Naive B cell (primary cell): ENCODE measurements around the gene SPG7. TPM values are rescaled to one million over a fixed set of nuclear protein-coding genes. Genes with fewer than 3 reads are reported as not detected.
A peak's percentile ranks its signal among the peaks of the same experiment; 100 is the strongest.

ENCODE experiments used
- ATAC-seq, 2 donors: fragments of 150-1000 bp; cut with Tn5 transposase; 2 replicates each; pipeline ENCODE4 v1.10.0; 2021; ENCODE audit warnings: low read depth in 2 of 2, mild to moderate bottlenecking in 2 of 2, moderate library complexity in 2 of 2
- DNase-seq: peaks from one replicate; pipeline ENCODE4 v3.0.0; 2022
- H3K27ac Mint-ChIP-seq, 6 donors: one replicate each; pipeline ENCODE4 v1.8.0; 2020 to 2022; ENCODE audit warnings: mild to moderate bottlenecking in 6 of 6, mixed read lengths in 6 of 6, moderate library complexity in 5 of 6, inconsistent platforms in 2 of 6
- H3K27me3 Mint-ChIP-seq, 3 donors: one replicate each; pipeline ENCODE4 v1.8.0; 2021 to 2022; ENCODE audit warnings: mixed read lengths in 3 of 3, mild to moderate bottlenecking in 1 of 3
- H3K36me3 Mint-ChIP-seq, 2 donors: one replicate each; pipeline ENCODE4 v1.8.0; 2020 to 2022; ENCODE audit warnings: mixed read lengths in 2 of 2, inconsistent platforms in 1 of 2, mild to moderate bottlenecking in 1 of 2
- H3K4me1 Mint-ChIP-seq, 3 donors: one replicate each; pipeline ENCODE4 v1.8.0; 2020 to 2022; ENCODE audit warnings: mixed read lengths in 3 of 3, inconsistent platforms in 1 of 3, mild to moderate bottlenecking in 1 of 3, moderate library complexity in 1 of 3
- H3K4me3 Mint-ChIP-seq, 8 donors: one replicate each; pipeline ENCODE4 v1.8.0; 2020 to 2022; ENCODE audit warnings: mild to moderate bottlenecking in 8 of 8, mixed read lengths in 8 of 8, moderate library complexity in 8 of 8, inconsistent platforms in 2 of 8
- H3K9me3 Mint-ChIP-seq, 7 donors: one replicate each; pipeline ENCODE4 v1.8.0; 2020 to 2022; ENCODE audit warnings: mixed read lengths in 7 of 7, mild to moderate bottlenecking in 5 of 7, inconsistent platforms in 2 of 7, moderate library complexity in 1 of 7
- polyA plus RNA-seq, 6 donors: library from polyadenylated mRNA; unstranded; fragments of 300-500 nt; fragmentation: Illumina TruSeq; gene quantifications; one replicate each; pipeline ENCODE4 v1.2.3, GENCODE V29; 2021; ENCODE audit warnings: low read depth in 6 of 6

Gene SPG7
- polyA plus RNA-seq, 6 donors from 2014 or later, result 34.8 to 54.1 (median 40.0) TPM

- Mint-ChIP-seq H3K27ac (no peak overlapping the region), H3K27me3 (no peaks in the 10 kb centered on the region), H3K4me1 (no peaks in the 10 kb centered on the region), H3K36me3 (no peaks in the 10 kb centered on the region), H3K4me3 (no peak overlapping the region), H3K9me3 (no peaks in the 10 kb centered on the region)
- ATAC-seq, result no peak
- no peak for DNase-seq
Measured at GRCh38 chr16:89593841-89594240, 85.6 kb downstream of the SPG7 start.

DNA sequence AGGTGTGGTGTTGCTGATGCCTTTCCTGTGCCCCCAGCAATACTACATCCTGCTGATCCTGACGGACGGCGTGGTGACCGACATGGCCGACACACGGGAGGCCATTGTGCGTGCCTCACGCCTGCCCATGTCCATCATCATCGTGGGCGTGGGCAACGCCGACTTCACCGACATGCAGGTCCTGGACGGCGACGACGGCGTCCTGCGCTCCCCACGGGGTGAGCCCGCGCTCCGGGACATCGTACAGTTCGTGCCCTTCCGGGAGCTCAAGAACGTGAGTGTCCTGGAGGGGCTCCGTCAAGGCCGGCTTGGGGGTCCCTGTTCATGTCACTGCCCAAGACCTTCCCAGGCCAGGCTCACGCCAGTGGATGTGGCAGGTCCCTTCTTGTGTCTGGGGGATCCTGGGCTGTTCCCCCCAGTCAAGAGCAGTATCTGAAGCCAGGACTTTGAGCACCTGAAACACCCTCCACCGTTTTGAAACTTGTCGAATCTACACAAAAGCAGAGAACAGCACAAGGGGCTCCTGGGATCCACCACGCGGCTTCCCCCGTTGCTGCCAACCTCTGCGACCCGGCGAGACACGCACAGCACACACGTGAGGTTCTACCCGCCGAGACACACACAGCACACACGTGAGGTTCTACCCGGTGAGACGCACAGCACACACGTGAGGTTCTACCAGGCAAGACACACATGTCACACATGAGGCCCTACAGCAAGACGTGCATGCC, 87.3 kb downstream of the SPG7 start:
- Mint-ChIP-seq H3K27ac (no peak overlapping the region), H3K4me3 (no peak overlapping the region), H3K36me3 (no peaks in the 10 kb centered on the region), H3K27me3 (no peaks in the 10 kb centered on the region), H3K9me3 (no peaks in the 10 kb centered on the region), H3K4me1 (no peaks in the 10 kb centered on the region)
- ATAC-seq (no peak), DNase-seq (no peak)

GRCh38 chr16:89596061-89596689, 88.0 kb downstream of the SPG7 start:
- Mint-ChIP-seq H3K36me3 (no peaks in the 10 kb centered on the region), H3K27me3 (no peaks in the 10 kb centered on the region), H3K27ac (no peak overlapping the region), H3K9me3 (no peaks in the 10 kb centered on the region), H3K4me3 (no peak overlapping the region), H3K4me1 (no peaks in the 10 kb centered on the region)
- no peak for DNase-seq
- no peak for ATAC-seq

DNA sequence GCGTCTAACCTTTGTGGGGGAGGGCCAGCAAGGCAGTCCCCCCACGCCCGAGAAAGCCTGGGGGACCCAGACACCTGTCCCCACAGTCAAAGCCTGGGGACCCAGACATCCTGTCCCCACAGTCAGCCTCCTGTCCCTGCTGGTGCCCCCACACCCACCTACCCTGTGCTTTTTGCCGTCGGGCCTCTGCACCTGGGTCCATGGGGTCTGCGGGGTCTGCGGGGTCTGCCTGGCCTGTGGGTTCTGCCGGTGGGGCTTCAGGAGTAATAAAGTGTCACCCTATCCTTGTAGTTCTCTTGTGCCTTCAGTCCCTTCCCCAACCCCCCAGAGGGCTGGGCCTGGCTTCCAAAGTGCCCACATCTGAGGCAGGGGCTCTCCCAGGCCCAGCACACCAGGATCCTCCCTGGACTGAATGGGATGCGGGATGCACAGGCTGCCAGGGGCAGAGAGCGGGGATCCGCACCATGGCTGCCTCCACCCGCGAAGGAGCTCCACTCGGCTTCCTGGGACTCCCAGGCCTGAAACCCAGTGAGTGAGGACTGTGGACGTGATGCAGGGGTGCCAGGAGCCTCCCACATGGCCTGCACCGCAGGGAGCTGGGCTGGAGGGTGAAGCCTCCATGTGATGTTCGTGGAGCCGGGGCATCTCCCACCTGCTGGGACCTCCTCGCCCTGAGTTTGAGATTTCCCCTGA, 88.9 kb downstream of the SPG7 start:
- no peaks in the 10 kb centered on the region for H3K9me3 Mint-ChIP-seq
- no peak for ATAC-seq

DNA sequence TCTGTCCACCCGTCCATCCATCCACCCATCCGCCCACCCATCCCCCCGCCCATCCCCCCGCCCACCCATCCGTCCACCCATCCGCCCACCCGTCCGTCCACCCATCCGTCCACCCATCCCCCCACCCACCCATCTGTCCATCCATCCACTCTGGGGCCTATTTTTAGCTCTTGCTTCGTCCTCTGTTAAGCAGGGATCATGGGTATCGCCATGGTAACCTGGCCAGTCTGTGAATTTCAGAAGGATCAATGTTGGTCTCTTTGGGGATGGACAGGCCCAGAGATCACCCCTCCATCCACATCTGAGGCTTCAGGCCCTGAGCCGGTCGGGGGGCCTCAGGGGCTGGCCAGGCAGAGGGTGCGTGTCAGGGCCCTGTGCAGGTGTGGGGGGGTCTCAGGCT, 90.0 kb downstream of the SPG7 start:
- H3K27me3 Mint-ChIP-seq, result peaks cover 0 to 15% (median 6%) of the 10 kb centered on the region in 3 donors
- no peak for DNase-seq
- no peaks in the 10 kb centered on the region for H3K9me3 Mint-ChIP-seq
- peaks cover 6 to 9% (median 6%) of the 10 kb centered on the region in 3 donors for H3K4me1 Mint-ChIP-seq
- H3K27ac Mint-ChIP-seq, result no peak overlapping the region
- no peaks in the 10 kb centered on the region for H3K36me3 Mint-ChIP-seq
- ATAC-seq, result no peak
- H3K4me3 Mint-ChIP-seq, result no peak overlapping the region

More for the DNA sequence above, 88.9 kb downstream of the SPG7 start:
- H3K27me3 Mint-ChIP-seq, result peaks cover 0 to 4% (median 0%) of the 10 kb centered on the region in 3 donors
- no peak for DNase-seq
- H3K36me3 Mint-ChIP-seq, result no peaks in the 10 kb centered on the region
- H3K4me3 Mint-ChIP-seq, result no peak overlapping the region
- H3K27ac Mint-ChIP-seq, result no peak overlapping the region
- no peaks in the 10 kb centered on the region for H3K4me1 Mint-ChIP-seq

DNA sequence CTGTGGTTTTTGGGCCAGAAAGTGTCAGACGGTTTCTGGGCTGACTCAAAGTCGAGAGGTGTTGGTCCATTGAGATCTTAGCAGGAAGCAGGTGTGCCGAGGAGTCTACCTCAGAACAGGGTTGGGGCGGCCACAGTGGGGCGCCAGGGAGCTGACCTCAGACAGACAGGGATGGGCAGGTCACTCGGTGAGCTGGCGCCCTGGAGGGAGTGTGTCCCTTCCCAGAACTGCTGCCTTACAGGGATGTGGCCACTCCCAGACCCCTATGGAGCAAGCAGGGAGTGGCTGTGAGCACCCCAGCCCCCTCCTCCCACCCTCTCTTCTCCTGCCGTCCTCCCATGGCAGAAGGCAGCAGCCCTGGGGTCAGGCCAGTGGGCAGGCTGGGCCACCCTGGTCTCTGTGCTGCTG, 91.3 kb downstream of the SPG7 start:
- ATAC-seq, result peak; percentile 47 to 59
- Mint-ChIP-seq H3K27me3 (peaks cover 0 to 16% (median 6%) of the 10 kb centered on the region in 3 donors), H3K36me3 (no peaks in the 10 kb centered on the region), H3K4me3 (no peak overlapping the region), H3K9me3 (no peaks in the 10 kb centered on the region), H3K27ac (peak overlapping the region in 1 of 6 donors; percentile 39), H3K4me1 (peaks cover 6 to 10% (median 6%) of the 10 kb centered on the region in 3 donors)
- no peak for DNase-seq

DNA sequence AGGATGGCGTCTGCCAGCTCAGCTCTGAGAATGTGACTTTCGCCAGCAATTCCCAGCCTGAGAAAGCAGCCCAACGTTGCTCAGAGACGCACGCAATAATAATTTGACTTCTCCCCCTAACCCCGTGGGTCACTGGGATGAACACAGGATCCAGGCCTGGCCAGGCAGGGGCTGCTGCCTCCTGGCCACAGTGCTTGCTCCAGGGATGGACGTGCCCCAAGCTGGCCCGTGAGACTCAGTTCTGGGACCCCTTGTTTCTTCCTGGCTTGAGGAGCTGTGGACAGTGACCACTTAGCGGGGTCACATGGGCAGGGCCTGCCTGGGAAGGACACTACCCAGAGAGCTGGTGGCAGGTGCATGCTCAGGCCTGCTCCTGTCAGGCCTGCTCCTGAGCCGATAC, 91.7 kb downstream of the SPG7 start:
- no peak overlapping the region for H3K4me3 Mint-ChIP-seq
- peaks cover 0 to 16% (median 6%) of the 10 kb centered on the region in 3 donors for H3K27me3 Mint-ChIP-seq
- no peaks in the 10 kb centered on the region for H3K36me3 Mint-ChIP-seq
- H3K9me3 Mint-ChIP-seq, result no peaks in the 10 kb centered on the region
- H3K4me1 Mint-ChIP-seq, result peaks cover 6 to 10% (median 6%) of the 10 kb centered on the region in 3 donors
- DNase-seq (no peak), ATAC-seq (no peak)
- H3K27ac Mint-ChIP-seq, result no peak overlapping the region

DNA sequence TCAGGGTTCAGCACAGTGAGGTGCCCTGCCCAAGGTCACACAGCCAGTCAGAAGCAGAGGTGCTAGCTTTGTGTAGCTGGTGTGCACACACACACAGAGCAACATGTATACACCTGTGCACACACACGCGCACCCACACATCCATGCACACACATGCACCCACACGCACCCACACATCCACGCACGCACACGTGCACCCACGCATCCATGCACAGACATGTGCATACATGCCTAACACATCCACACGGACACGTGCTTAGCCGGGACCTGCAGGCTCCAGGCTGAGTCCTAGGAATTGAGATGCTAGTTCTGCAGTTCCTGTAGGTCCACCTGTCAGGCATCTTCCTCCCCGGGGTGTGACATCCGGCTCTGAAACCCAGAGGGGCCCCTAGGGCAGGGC, 92.2 kb downstream of the SPG7 start:
- Mint-ChIP-seq H3K4me1 (peaks cover 6 to 10% (median 6%) of the 10 kb centered on the region in 3 donors), H3K27me3 (peaks cover 0 to 16% (median 6%) of the 10 kb centered on the region in 3 donors), H3K36me3 (no peaks in the 10 kb centered on the region), H3K4me3 (no peak overlapping the region), H3K9me3 (no peaks in the 10 kb centered on the region), H3K27ac (peak overlapping the region in 1 of 6 donors; percentile 15)
- DNase-seq (no peak), ATAC-seq (no peak)

- Mint-ChIP-seq H3K27me3 (peaks cover 0 to 16% (median 6%) of the 10 kb centered on the region in 3 donors), H3K27ac (peak overlapping the region in 1 of 6 donors; percentile 15), H3K9me3 (no peaks in the 10 kb centered on the region), H3K4me1 (peaks cover 6 to 10% (median 6%) of the 10 kb centered on the region in 3 donors), H3K4me3 (no peak overlapping the region), H3K36me3 (no peaks in the 10 kb centered on the region)
- no peak for DNase-seq
- ATAC-seq, result no peak
Measured at GRCh38 chr16:89600956-89601355, 92.8 kb downstream of the SPG7 start.

- Mint-ChIP-seq H3K27ac (peak overlapping the region in 1 of 6 donors; percentile 78), H3K36me3 (no peaks in the 10 kb centered on the region), H3K27me3 (peaks cover 0 to 16% (median 6%) of the 10 kb centered on the region in 3 donors), H3K9me3 (no peaks in the 10 kb centered on the region), H3K4me3 (no peak overlapping the region), H3K4me1 (peaks cover 6 to 10% (median 6%) of the 10 kb centered on the region in 3 donors)
- ATAC-seq (no peak), DNase-seq (no peak)
Measured at GRCh38 chr16:89601906-89602272, 93.7 kb downstream of the SPG7 start.

DNA sequence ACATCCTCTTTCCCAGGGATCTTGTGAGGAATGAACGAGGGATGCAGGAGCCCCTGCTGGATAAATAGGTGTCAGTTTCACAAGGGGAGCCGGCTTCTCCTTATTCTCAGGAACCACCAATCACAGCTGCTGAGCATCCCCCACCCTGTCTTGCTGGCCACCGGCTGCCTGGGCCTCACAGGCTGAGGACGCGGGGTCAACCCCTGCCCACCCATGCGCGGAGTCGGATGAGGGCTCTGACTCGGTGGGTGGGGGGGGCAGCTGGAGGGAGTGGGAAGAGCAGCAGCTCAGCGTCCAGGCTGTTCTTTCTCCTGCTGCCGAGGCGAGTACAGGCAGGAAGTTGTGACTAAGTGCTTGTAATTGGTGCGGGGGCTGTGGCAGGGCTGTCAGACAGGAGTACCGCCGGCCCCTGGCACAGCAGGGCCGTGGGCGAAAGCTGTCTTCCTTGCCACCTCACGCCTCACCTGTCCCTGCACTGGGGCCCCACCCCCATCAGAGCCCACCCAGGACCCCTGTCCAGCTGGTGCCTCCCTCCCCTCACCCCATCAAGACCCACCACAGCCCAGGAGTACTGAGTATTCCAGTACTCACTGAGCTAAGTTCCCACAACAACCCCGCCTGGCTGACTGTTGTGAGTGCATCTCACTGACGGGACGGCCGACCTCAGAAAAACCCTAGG, 94.2 kb downstream of the SPG7 start:
- Mint-ChIP-seq H3K4me3 (peak overlapping the region in 1 of 8 donors; percentile 15), H3K27me3 (peaks cover 0 to 16% (median 6%) of the 10 kb centered on the region in 3 donors), H3K36me3 (no peaks in the 10 kb centered on the region), H3K4me1 (peaks cover 6 to 10% (median 6%) of the 10 kb centered on the region in 3 donors), H3K9me3 (no peaks in the 10 kb centered on the region), H3K27ac (peak overlapping the region in 1 of 6 donors; percentile 78)
- DNase-seq (no peak), ATAC-seq (peak; percentile 50 to 62)

DNA sequence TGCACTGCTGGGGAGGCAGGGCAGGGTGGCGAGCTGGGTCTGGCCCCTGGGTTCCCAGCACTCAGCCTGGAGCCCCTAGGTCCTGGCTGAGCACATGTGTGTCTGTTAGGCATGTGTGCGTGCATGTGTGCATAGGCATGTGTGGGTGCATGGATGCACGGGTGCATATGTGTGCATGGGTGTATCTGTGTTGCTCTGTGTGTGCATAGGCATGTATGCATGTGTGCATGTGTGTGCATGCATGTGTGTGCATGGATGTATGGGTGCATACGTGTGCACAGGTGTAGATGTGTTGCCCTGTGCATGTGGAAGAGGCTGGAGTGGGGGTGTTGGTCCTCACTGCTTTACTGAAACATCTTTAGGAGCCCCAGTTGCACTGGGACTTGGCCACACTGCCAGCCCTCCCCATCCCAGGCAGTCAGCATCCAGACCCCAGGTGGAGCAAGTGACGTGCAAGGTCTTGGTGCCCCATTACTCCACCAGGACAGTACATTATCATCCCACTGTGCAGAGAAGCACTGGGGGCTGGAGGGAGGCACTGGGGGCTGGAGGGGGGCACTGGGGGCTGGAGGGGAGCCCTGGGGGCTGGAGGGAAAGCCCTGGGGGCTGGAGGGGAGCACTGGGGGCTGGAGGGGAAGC, 94.9 kb downstream of the SPG7 start:
- Mint-ChIP-seq H3K9me3 (no peaks in the 10 kb centered on the region), H3K27me3 (peaks cover 0 to 16% (median 6%) of the 10 kb centered on the region in 3 donors), H3K27ac (no peak overlapping the region), H3K4me3 (peak overlapping the region in 3 of 8 donors; percentile 5 to 16 (median 15)), H3K4me1 (peaks cover 6 to 10% (median 6%) of the 10 kb centered on the region in 3 donors), H3K36me3 (no peaks in the 10 kb centered on the region)
- DNase-seq, result no peak
- no peak for ATAC-seq

GRCh38 chr16:89604764-89605163, 96.6 kb downstream of the SPG7 start:
- Mint-ChIP-seq H3K36me3 (no peaks in the 10 kb centered on the region), H3K27ac (no peak overlapping the region), H3K4me3 (no peak overlapping the region), H3K27me3 (peaks cover 0 to 16% (median 6%) of the 10 kb centered on the region in 3 donors), H3K9me3 (no peaks in the 10 kb centered on the region), H3K4me1 (peaks cover 6 to 10% (median 6%) of the 10 kb centered on the region in 3 donors)
- no peak for ATAC-seq
- DNase-seq, result no peak
